Measurements from ENCODE around the gene CCDC93. TPM values are rescaled to one million over a fixed set of nuclear protein-coding genes. Genes with fewer than 3 reads are reported as not detected.

The CCDC93 gene
- total RNA-seq, 1 donor from 2014 or later = 39.1 TPM

GRCh38 chr2:117963446-117963845 is 50.4 kb downstream of the CCDC93 start:
- H3K36me3 Mint-ChIP-seq (ENCODE audit: low read depth) = no peaks in the 10 kb centered on the region

GRCh38 chr2:117961201-117961600 is 52.7 kb downstream of the CCDC93 start:
- Mint-ChIP-seq H3K4me3 (no peak overlapping the region), H3K36me3 (ENCODE audit: low read depth) (peaks cover 15% of the 10 kb centered on the region), H3K4me1 (no peaks in the 10 kb centered on the region), H3K9me3 (no peaks in the 10 kb centered on the region), H3K27me3 (ENCODE audit: low read depth) (no peaks in the 10 kb centered on the region), H3K27ac (ENCODE audit: unreplicated experiment) (no peak overlapping the region)
- DNase-seq (ENCODE audit: low read depth, low spot score) = no peak
- TF ChIP-seq CTCF (conservative IDR thresholded peaks at IDR 0.05) = no peak

More at GRCh38 chr2:117963446-117963845, 50.4 kb downstream of the CCDC93 start:
- H3K27ac Mint-ChIP-seq (ENCODE audit: unreplicated experiment) = no peak overlapping the region
- no peak for DNase-seq (ENCODE audit: low read depth, low spot score)
- H3K4me3 Mint-ChIP-seq = no peak overlapping the region
- H3K27me3 Mint-ChIP-seq (ENCODE audit: low read depth) = no peaks in the 10 kb centered on the region
- H3K9me3 Mint-ChIP-seq = no peaks in the 10 kb centered on the region
- no peaks in the 10 kb centered on the region for H3K4me1 Mint-ChIP-seq
- no peak for TF ChIP-seq CTCF (conservative IDR thresholded peaks at IDR 0.05)

GRCh38 chr2:117960231-117960630 is 53.6 kb downstream of the CCDC93 start:
- no peak for TF ChIP-seq CTCF (conservative IDR thresholded peaks at IDR 0.05)
- H3K4me1 Mint-ChIP-seq = no peaks in the 10 kb centered on the region
- H3K27ac Mint-ChIP-seq (ENCODE audit: unreplicated experiment) = no peak overlapping the region
- no peaks in the 10 kb centered on the region for H3K27me3 Mint-ChIP-seq (ENCODE audit: low read depth)
- H3K36me3 Mint-ChIP-seq (ENCODE audit: low read depth) = peaks cover 16% of the 10 kb centered on the region
- no peaks in the 10 kb centered on the region for H3K9me3 Mint-ChIP-seq
- DNase-seq (ENCODE audit: low read depth, low spot score) = no peak
- H3K4me3 Mint-ChIP-seq = no peak overlapping the region

- no peaks in the 10 kb centered on the region for H3K27me3 Mint-ChIP-seq (ENCODE audit: low read depth)
- H3K36me3 Mint-ChIP-seq (ENCODE audit: low read depth) = peaks cover 22% of the 10 kb centered on the region
- no peak for DNase-seq (ENCODE audit: low read depth, low spot score)
- H3K27ac Mint-ChIP-seq (ENCODE audit: unreplicated experiment) = no peak overlapping the region
- H3K4me1 Mint-ChIP-seq = no peaks in the 10 kb centered on the region
- no peaks in the 10 kb centered on the region for H3K9me3 Mint-ChIP-seq
- H3K4me3 Mint-ChIP-seq = no peak overlapping the region
- TF ChIP-seq CTCF (conservative IDR thresholded peaks at IDR 0.05) = no peak
Observed at GRCh38 chr2:117958186-117958585, 55.7 kb downstream of the CCDC93 start.

GRCh38 chr2:117957616-117958015 is 56.3 kb downstream of the CCDC93 start:
- no peak for TF ChIP-seq CTCF (conservative IDR thresholded peaks at IDR 0.05)
- no peak for DNase-seq (ENCODE audit: low read depth, low spot score)
- Mint-ChIP-seq H3K36me3 (ENCODE audit: low read depth) (peaks cover 22% of the 10 kb centered on the region), H3K9me3 (no peaks in the 10 kb centered on the region), H3K4me3 (no peak overlapping the region), H3K4me1 (no peaks in the 10 kb centered on the region), H3K27ac (ENCODE audit: unreplicated experiment) (no peak overlapping the region), H3K27me3 (ENCODE audit: low read depth) (no peaks in the 10 kb centered on the region)
